Central memory CD8-positive, alpha-beta T cell (primary cell): Measurements from ENCODE around the gene ASS1.

ENCODE experiments used
- ATAC-seq: fragments of 150-1000 bp; cut with Tn5 transposase; replicated peaks from 2 replicates; pipeline ENCODE4 v1.10.0; 2022; ENCODE audit warnings: mild to moderate bottlenecking, moderate FRiP score, moderate number of reproducible peaks; ENCODE audit not compliant: poor library complexity, severe bottlenecking; ENCODE audit errors: extremely low read depth
- DNase-seq, 2 donors: peaks; one replicate each; pipeline ENCODE4 v3.0.0; 2021; ENCODE audit warnings: low spot score in 2 of 2
- H3K27ac Mint-ChIP-seq: one replicate; pipeline ENCODE4 v1.8.0; 2022; ENCODE audit warnings: low read depth, mild to moderate bottlenecking, moderate library complexity, mixed read lengths
- H3K27me3 Mint-ChIP-seq: one replicate; pipeline ENCODE4 v1.8.0; 2022; ENCODE audit warnings: mixed read lengths
- H3K36me3 Mint-ChIP-seq: one replicate; pipeline ENCODE4 v1.8.0; 2022; ENCODE audit warnings: mild to moderate bottlenecking, moderate library complexity, mixed read lengths; ENCODE audit not compliant: insufficient read depth
- H3K4me1 Mint-ChIP-seq: one replicate; pipeline ENCODE4 v1.8.0; 2022; ENCODE audit warnings: mixed read lengths
- H3K4me3 Mint-ChIP-seq: one replicate; pipeline ENCODE4 v1.8.0; 2022; ENCODE audit warnings: mild to moderate bottlenecking, moderate library complexity, mixed read lengths
- H3K9me3 Mint-ChIP-seq: one replicate; pipeline ENCODE4 v1.8.0; 2022; ENCODE audit warnings: mixed read lengths

The ASS1 gene

DNA sequence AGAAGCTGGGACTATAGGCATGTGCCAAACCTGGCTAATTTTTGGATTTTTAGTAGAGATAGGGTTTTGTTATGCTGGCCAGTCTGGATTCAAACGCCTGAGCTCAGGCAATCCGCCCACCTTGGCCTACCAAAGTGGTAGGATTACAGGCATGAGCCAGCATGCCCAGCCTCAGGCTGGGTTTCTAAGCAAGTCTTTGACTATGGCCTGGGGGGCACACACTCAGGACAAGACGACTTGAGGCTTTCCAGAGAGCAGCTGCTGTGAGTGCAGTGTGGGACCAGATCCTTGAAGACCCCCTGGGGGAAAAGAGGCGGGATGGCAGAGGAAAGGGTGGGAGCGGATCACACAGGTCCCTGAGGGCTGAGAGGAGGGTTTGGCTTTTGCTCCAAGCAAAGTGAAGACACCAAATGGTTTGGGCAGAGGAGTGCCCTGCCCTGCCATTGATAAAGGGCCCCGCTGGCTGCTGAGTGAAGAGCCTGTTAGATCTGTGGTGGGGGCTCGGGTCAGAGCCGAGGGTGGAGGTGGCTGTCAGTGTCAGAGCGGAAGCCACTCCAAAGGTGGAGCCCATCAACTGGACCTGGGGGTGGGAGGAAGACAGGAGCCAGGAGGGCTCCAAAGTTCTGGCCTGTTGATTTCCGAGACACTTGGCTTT, 87.8 kb downstream of the ASS1 start:
- no peak for DNase-seq
- Mint-ChIP-seq H3K4me1 (peaks cover 5% of the 10 kb centered on the region), H3K4me3 (no peak overlapping the region), H3K27me3 (peaks cover 50% of the 10 kb centered on the region), H3K36me3 (peaks cover 1% of the 10 kb centered on the region), H3K27ac (no peak overlapping the region), H3K9me3 (no peaks in the 10 kb centered on the region)
- no peak for ATAC-seq

DNA sequence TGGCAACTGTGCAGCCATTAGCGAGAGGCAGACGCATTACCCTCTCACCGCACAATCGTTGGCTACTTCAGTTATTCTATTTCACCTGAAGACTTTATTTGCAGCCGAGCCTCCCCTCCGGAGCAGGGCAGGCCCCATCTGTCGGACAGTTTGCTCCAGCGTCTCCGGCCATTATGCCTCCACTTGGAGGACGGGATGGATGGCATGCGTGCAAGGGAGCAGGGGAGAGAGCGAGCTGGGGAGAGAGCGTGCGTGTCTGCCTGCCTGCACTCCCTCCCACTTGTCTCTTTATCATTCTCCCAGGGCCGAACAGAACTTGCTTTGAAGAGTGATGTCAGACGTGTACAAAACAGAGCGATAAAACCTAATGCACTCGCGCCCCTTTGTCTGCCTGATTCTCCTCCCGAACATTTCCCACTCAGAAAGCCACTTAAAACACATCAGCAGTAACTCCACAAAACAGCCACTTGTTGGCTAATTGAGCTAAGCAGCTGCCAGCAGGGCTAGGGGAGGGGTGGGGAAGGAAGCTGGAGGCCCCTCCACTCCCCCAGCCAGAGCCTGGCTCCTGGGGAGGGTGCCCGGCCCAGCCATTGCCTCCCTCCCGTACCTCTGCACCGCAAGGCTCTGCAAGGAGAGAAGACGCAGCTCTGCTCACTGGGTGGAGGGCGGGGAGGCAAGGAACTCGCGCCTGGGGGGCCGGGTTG, 91.2 kb downstream of the ASS1 start:
- DNase-seq (no peak), ATAC-seq (no peak)
- Mint-ChIP-seq H3K4me1 (peaks cover 5% of the 10 kb centered on the region), H3K27me3 (peaks cover 84% of the 10 kb centered on the region), H3K9me3 (no peaks in the 10 kb centered on the region), H3K36me3 (peaks cover under 1% of the 10 kb centered on the region), H3K4me3 (no peak overlapping the region), H3K27ac (no peak overlapping the region)

DNA sequence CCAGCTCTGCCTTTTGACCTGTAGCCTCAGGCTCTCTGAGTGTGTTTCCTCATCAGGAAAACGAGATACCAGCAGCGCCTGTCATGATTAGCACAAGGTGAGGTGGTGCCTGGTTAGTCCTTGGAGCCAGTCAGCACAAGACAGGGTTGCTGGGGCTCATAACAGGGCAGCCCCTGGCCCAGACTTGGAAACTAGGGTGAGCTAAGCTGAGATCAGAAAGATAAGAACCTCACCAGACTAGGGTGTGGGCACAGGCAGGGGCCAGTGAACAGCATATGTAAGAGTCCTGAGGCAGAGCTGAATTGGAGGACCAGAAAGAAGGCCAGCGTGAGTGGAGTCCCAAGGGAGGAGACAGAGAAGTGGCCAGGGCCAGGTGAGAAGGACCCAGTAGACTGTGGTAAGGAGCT, 91.9 kb downstream of the ASS1 start:
- Mint-ChIP-seq H3K4me3 (no peak overlapping the region), H3K27me3 (peaks cover 87% of the 10 kb centered on the region), H3K36me3 (no peaks in the 10 kb centered on the region), H3K9me3 (no peaks in the 10 kb centered on the region), H3K4me1 (peaks cover 5% of the 10 kb centered on the region), H3K27ac (no peak overlapping the region)
- DNase-seq (no peak), ATAC-seq (no peak)

DNA sequence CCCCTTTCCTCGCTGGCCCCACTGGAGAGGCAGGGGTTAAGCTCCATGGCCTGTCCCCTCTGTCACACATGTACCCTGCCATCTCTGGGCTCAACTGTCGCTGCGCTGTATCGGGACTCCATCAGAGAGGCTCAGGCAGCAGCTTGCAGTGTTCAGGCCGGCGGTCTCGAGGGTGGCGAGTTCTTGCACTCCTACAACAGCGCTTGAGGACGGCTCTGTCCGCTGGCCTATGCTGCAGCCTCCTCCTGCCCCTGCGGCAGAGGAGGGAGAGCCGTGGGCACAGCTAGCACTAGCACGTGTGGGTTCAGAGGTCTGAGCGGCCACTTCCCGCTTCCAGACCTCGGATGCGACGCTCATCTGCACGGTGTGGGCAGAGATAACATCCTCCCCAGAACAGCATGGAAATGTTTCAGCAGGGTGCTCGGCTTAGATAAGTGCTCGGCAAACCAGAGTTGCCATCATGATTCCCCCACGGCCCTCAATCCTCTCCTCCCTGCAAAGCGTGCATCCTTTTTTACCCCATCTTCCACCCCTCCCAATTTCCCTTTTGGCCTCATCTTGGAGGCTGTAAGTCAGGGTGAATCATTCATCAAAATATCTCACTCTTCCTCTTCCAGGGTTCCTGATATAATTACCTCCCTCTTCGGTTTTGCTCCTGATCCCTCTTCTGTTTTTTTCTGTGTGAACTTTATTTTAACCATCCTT, 92.7 kb downstream of the ASS1 start:
- no peak for ATAC-seq
- peaks cover 5% of the 10 kb centered on the region for H3K4me1 Mint-ChIP-seq
- no peaks in the 10 kb centered on the region for H3K36me3 Mint-ChIP-seq
- H3K27ac Mint-ChIP-seq, result no peak overlapping the region
- no peaks in the 10 kb centered on the region for H3K9me3 Mint-ChIP-seq
- H3K27me3 Mint-ChIP-seq, result peaks cover 85% of the 10 kb centered on the region
- DNase-seq, result no peak
- H3K4me3 Mint-ChIP-seq, result no peak overlapping the region

DNA sequence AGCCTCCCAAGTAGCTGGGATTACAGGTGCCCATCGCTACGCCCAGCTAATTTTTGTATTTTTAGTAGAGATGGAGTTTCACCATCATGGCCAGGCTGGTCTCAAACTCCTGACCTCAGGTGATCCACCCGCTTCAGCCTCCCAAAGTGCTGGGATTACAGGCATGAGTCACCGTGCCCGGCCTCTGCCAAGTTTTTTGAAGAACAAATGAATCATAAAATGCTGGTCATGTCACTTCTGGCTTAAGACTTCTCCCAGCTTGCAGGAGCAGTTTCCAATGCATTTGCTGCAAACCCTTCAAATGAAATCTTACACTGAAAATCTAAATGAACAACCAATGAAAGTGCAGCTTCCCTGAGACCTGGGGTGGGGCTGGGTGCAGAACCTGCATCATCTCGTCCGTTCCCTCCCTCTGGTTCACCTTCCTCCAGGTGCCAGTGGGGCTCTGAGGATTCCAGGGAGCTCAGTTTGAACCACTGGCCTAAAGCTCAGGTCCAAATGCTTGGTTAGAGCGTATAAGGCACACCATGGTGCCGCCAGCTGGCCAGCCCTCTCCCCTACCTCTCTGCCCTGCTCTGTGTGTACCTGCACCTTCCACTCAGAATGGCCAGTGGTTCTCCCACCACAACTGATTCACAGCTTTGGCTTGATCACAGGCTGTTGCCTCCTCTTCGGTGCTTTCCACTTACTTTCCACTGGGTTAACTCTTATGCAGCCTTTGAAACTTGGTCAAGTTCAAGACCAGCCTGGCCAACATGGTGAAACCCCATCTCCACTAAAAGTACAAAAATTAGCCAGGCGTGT, 94.9 kb downstream of the ASS1 start:
- H3K36me3 Mint-ChIP-seq, result no peaks in the 10 kb centered on the region
- H3K9me3 Mint-ChIP-seq, result no peaks in the 10 kb centered on the region
- H3K4me3 Mint-ChIP-seq, result no peak overlapping the region
- peaks cover 5% of the 10 kb centered on the region for H3K4me1 Mint-ChIP-seq
- DNase-seq, result no peak
- H3K27ac Mint-ChIP-seq, result no peak overlapping the region
- ATAC-seq, result no peak
- H3K27me3 Mint-ChIP-seq, result peaks cover 79% of the 10 kb centered on the region

DNA sequence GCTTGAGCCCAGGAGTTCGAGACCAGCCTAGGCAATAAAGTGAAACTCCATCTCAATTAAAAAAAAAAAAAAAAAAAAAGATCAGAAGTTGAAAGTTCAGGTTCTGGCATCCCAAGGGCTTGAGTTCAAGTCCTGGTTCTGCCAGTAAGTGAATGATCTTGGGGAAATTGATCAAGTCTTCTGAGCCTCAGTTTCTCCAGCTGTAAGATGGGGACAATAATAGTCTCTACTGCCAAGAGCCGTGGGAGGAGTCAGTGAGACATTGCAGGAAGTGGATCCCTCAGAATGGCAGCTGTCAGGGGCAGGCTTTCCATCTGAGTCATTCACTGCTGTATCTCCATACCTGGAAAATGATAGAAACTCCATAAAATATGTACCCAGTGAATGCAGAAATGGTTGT, 96.8 kb downstream of the ASS1 start:
- peaks cover 60% of the 10 kb centered on the region for H3K27me3 Mint-ChIP-seq
- no peaks in the 10 kb centered on the region for H3K36me3 Mint-ChIP-seq
- no peaks in the 10 kb centered on the region for H3K9me3 Mint-ChIP-seq
- H3K4me1 Mint-ChIP-seq, result no peaks in the 10 kb centered on the region
- H3K27ac Mint-ChIP-seq, result no peak overlapping the region
- H3K4me3 Mint-ChIP-seq, result no peak overlapping the region
- DNase-seq, result no peak
- no peak for ATAC-seq

DNA sequence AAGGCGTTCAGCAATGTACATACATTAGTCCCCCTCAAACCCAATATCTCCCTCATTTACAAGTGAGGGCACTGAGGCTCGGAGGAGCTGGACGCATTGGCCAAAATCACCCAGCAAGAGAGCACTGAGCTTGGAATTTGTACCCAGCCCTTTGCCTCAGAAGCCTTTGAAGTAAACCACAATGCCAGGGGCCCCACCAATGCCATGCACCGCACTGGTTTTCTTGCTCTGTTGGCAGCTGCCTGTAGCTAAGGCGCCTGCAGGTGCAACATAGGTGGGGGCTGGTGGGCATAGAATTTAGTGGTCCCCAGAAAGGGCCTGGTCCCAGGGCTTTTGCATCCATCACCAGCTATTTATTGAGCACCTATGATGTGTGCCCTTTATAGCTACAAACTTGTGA, 97.3 kb downstream of the ASS1 start:
- H3K27ac Mint-ChIP-seq, result no peak overlapping the region
- no peak overlapping the region for H3K4me3 Mint-ChIP-seq
- no peak for DNase-seq
- no peak for ATAC-seq
- no peaks in the 10 kb centered on the region for H3K36me3 Mint-ChIP-seq
- no peaks in the 10 kb centered on the region for H3K4me1 Mint-ChIP-seq
- H3K27me3 Mint-ChIP-seq, result peaks cover 55% of the 10 kb centered on the region
- no peaks in the 10 kb centered on the region for H3K9me3 Mint-ChIP-seq

DNA sequence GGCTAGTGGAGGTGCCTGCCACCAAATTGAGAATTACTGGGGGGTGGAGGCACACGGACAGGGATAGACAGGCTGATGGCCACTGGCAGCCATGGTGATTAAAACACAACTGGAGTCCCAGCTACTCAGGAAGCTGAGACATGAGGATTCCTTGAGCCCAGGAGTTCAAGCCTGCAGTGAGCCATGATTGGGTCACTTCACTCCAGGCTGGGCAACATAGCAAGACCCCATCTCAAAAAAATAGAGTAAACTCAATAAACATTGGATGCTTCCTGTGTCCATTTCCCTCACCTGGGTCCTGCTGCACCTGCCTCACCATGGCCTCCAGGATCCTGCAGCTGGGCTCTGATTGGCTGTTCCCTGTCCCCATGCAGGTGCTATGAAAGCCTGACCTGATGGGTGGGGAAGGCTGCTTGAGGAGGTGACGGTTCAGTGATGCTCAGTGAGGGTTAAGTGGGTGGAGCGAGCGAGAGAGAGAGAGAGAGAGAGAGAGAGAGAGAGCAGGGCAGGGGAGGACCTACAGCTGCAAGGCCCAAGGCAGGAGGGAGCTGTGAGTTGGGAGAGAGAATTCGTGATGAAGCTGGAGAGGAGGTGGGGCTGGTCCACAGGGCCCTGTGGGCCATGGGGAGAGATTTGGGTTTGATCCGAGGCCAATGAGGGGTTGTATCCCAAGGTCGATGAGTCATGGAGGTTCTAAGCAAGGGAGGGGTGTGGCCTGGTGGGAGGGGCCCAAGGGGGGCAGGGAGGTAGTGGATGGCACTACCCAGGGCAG, 97.9 kb downstream of the ASS1 start:
- H3K9me3 Mint-ChIP-seq, result no peaks in the 10 kb centered on the region
- no peaks in the 10 kb centered on the region for H3K36me3 Mint-ChIP-seq
- peaks cover 49% of the 10 kb centered on the region for H3K27me3 Mint-ChIP-seq
- no peak for DNase-seq
- H3K4me1 Mint-ChIP-seq, result no peaks in the 10 kb centered on the region
- no peak overlapping the region for H3K4me3 Mint-ChIP-seq
- H3K27ac Mint-ChIP-seq, result no peak overlapping the region
- no peak for ATAC-seq

DNA sequence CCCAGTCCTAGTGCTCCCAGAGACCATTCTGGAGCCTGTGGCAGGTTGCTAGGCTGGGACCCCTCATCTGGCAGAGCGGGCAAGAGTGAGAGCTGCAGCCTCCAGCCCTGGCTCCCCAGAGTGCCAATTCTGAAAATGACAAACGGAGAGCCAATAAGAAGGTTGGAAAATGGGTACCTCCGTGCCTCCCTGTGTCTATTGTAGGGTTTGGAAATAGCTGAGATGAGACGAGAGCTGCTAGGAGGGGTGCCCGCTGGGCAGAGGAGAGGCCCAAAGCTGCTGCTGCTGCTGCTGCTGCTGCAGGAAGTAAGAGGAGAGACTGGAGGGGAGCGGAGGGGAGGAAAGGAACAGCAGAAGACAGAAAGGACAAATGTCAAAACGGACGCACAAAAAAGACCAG, 98.6 kb downstream of the ASS1 start:
- Mint-ChIP-seq H3K4me1 (no peaks in the 10 kb centered on the region), H3K4me3 (no peak overlapping the region), H3K9me3 (no peaks in the 10 kb centered on the region), H3K27me3 (peaks cover 42% of the 10 kb centered on the region), H3K27ac (no peak overlapping the region), H3K36me3 (no peaks in the 10 kb centered on the region)
- no peak for ATAC-seq
- DNase-seq, result no peak

DNA sequence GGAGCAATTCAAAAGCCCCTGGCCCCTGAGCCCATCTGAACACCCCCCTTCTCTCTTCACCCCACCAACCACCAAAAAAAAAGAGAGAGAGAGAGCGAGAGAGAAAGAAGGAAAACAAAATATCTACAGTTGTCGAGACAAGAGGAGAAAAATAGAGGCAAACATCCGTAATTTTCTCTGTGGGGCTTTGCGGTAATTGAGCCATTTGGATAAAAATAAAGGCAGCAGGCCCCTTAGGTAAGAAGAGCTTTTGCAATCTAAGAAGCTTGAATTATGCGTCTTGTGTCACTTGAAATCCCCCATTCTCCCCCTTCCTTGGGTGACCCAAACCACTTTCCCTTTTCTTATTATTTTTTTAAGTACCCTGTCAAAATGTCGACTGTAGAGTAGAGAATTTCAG, 99.1 kb downstream of the ASS1 start:
- Mint-ChIP-seq H3K4me1 (no peaks in the 10 kb centered on the region), H3K9me3 (no peaks in the 10 kb centered on the region), H3K27me3 (peaks cover 37% of the 10 kb centered on the region), H3K36me3 (no peaks in the 10 kb centered on the region), H3K27ac (no peak overlapping the region), H3K4me3 (no peak overlapping the region)
- ATAC-seq (no peak), DNase-seq (no peak)

DNA sequence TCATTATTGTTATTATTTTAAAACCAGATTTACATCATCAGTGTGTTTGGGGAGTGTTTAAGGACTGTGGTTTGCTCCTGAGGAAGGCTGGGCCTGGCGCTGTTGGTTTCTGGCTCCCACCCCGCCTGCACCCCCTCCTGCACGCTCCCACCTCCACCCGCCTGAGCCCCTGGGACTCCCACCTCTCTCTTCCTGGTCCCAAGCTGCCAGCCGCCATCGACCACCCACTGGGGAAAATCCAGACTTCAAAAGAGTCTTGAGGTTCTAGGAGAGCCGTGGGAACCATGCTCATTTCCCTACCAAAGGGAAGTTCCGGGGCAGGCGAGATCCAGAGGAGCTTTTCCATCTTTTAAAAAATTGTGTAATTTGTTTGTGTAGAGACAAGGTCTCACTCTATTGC, 99.6 kb downstream of the ASS1 start:
- ATAC-seq, result no peak

DNA sequence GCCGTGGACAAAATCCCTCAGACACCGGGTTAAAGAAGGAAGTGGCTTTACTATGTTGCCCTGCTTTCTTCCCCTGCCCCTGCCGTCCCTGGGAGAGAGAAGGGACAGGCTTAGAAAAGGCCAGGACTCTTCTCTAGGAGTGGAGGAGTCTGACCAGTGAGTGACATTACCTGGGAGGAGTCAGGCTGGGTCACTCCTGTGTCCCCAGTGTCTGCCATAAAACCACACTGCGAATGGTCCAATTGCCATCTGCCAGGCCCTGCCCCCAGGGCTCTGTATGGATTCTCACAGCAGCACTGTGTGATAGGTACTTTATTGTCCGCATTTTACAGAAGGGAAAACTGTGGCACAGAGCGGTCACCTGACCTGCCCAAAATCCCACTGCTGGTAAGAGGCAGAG, 103.3 kb downstream of the ASS1 start:
- Mint-ChIP-seq H3K27me3 (peaks cover 14% of the 10 kb centered on the region), H3K27ac (no peak overlapping the region), H3K4me1 (no peaks in the 10 kb centered on the region), H3K36me3 (no peaks in the 10 kb centered on the region), H3K4me3 (no peak overlapping the region), H3K9me3 (no peaks in the 10 kb centered on the region)
- DNase-seq (no peak), ATAC-seq (no peak)

More for the DNA sequence above, 99.6 kb downstream of the ASS1 start:
- H3K27me3 Mint-ChIP-seq, result peaks cover 32% of the 10 kb centered on the region
- no peak overlapping the region for H3K27ac Mint-ChIP-seq
- no peaks in the 10 kb centered on the region for H3K36me3 Mint-ChIP-seq
- no peaks in the 10 kb centered on the region for H3K9me3 Mint-ChIP-seq
- no peak overlapping the region for H3K4me3 Mint-ChIP-seq
- no peaks in the 10 kb centered on the region for H3K4me1 Mint-ChIP-seq
- DNase-seq, result no peak
